BLaER1 treated with 17β-estradiol and CSF1 and Interleukin-3, amounts not matched to agents 10 nM and 100 nM (cell line): Measurements from ENCODE around the gene MED15.

Experiments
- H3K27ac ChIP-seq, 11 experiments: shearing (Covaris generic); formaldehyde crosslinking; 2 replicates each; pipeline ENCODE4 v1.8.1; 2022
- H3K27me3 ChIP-seq, 11 experiments: shearing (Covaris generic); formaldehyde crosslinking; 2 replicates each; pipeline ENCODE4 v1.8.1; 2022
- H3K36me3 ChIP-seq, 11 experiments: shearing (Covaris generic); formaldehyde crosslinking; 2 replicates each; pipeline ENCODE4 v1.8.1; 2022
- H3K4me1 ChIP-seq, 10 experiments: shearing (Covaris generic); formaldehyde crosslinking; 2 replicates each; pipeline ENCODE4 v1.8.1; 2022
- H3K4me2 ChIP-seq, 11 experiments: shearing (Covaris generic); formaldehyde crosslinking; 2 replicates each; pipeline ENCODE4 v1.8.1; 2022
- H3K4me3 ChIP-seq, 10 experiments: shearing (Covaris generic); formaldehyde crosslinking; 2 replicates each; pipeline ENCODE4 v1.8.1; 2022
- H3K9ac ChIP-seq, 11 experiments: shearing (Covaris generic); formaldehyde crosslinking; 2 replicates each; pipeline ENCODE4 v1.8.1; 2022
- H3K9me3 ChIP-seq, 11 experiments: shearing (Covaris generic); formaldehyde crosslinking; replicated peaks in 1 of 11; 2 replicates each; pipeline ENCODE4 v1.8.1; 2022
- H4K20me1 ChIP-seq, 11 experiments: shearing (Covaris generic); formaldehyde crosslinking; 2 replicates each; pipeline ENCODE4 v1.8.1; 2022
- Cebpa-rat ChIP-seq, 11 experiments: shearing (Covaris generic); IDR thresholded peaks; 2 replicates each; pipeline ENCODE4 v1.8.1; 2022

MED15 gene

DNA sequence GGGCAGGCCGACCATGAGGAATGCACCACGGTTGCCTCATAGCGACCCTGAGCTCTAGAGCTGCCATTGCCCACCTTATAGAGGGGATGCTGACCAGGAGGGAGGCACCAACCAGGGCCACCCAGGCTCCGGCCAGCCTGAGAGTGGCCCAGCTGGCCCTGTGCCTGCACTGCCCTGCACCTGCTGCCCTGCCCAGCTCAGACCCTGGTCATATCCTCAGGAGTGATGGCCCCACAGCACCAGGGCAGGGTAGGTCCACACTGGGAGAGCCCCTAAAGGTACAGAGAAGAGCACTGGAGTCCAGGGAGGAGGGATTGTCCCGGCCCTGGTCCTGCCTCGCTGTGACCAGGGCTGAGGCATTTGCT lies 127.8 kb downstream of the MED15 start:
- no peak for TF ChIP-seq Cebpa-rat (IDR thresholded peaks at IDR 0.05)
- no peaks in the 10 kb centered on the region for H4K20me1 ChIP-seq
- H3K9ac ChIP-seq: peak overlapping the region in 6 of 11 experiments; percentile 27 to 58 (median 47); a peak in 6 of 22 replicates
- H3K9me3 ChIP-seq: peaks cover 0 to 6% (median 0%) of the 10 kb centered on the region in 11 experiments; a peak in 4 of 22 replicates
- no peaks in the 10 kb centered on the region for H3K36me3 ChIP-seq
- peak overlapping the region in 1 of 10 experiments; percentile 26; a peak in 1 of 20 replicates for H3K4me3 ChIP-seq
- peaks cover 12 to 32% (median 28%) of the 10 kb centered on the region in 10 experiments for H3K4me1 ChIP-seq
- H3K4me2 ChIP-seq: peak overlapping the region; percentile 25 to 99 (median 86)
- H3K27ac ChIP-seq: peak overlapping the region in 6 of 11 experiments; percentile 9 to 55 (median 40); a peak in 7 of 22 replicates
- no peaks in the 10 kb centered on the region for H3K27me3 ChIP-seq

DNA sequence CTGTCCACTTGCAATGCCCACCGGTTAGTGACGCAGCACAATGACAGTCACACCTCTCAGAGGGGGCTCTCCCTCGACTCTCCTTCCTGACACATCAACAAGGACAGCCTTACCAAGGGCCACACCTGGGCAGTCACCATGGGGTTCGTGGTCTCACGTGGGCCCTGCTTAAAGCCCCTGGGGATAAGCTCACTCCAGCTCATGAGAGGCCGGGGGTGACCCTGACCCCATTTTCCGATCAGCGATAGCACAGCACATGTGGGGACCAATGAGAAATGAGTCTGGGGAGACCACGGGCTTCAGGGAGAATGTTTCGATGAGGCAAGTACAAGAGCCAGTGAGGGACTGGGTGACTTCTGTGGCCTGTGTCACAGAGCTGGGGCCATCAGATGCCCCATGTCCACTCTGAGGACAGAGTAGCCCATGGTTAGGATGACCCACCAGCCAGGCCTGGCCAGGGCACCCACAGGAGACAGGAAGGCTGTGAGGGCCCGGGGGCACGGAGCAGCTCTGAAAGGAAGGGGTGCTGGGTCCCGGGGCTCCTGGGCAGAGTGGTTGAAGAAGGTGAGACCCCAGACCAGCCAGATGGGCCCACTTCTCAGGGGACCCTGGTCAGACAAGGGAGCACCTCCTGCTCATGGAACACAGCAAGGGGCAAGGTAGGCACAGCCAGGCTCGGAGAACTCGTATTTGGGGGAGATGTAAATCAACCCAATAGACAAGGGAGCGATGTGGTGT lies 128.8 kb downstream of the MED15 start:
- H3K27me3 ChIP-seq: no peaks in the 10 kb centered on the region

GRCh38 chr22:20636945-20637344 lies 129.5 kb downstream of the MED15 start:
- no peak for TF ChIP-seq Cebpa-rat (IDR thresholded peaks at IDR 0.05)
- H3K4me3 ChIP-seq: no peak overlapping the region
- H3K4me2 ChIP-seq: peak overlapping the region in 4 of 11 experiments; percentile 12 to 99 (median 92); a peak in 6 of 22 replicates
- peaks cover 12 to 32% (median 28%) of the 10 kb centered on the region in 10 experiments for H3K4me1 ChIP-seq
- H4K20me1 ChIP-seq: no peaks in the 10 kb centered on the region
- no peaks in the 10 kb centered on the region for H3K36me3 ChIP-seq
- H3K9me3 ChIP-seq: peaks cover 0 to 6% (median 0%) of the 10 kb centered on the region in 11 experiments; a peak in 4 of 22 replicates
- no peak overlapping the region for H3K27ac ChIP-seq
- no peak overlapping the region for H3K9ac ChIP-seq
- no peaks in the 10 kb centered on the region for H3K27me3 ChIP-seq

More for the DNA sequence above, 128.8 kb downstream of the MED15 start:
- H4K20me1 ChIP-seq: no peaks in the 10 kb centered on the region
- peak overlapping the region in 1 of 11 experiments; percentile 48; a peak in 1 of 22 replicates for H3K9ac ChIP-seq
- H3K4me3 ChIP-seq: no peak overlapping the region
- no peak for TF ChIP-seq Cebpa-rat (IDR thresholded peaks at IDR 0.05)
- no peaks in the 10 kb centered on the region for H3K36me3 ChIP-seq
- H3K9me3 ChIP-seq: peaks cover 0 to 6% (median 0%) of the 10 kb centered on the region in 11 experiments; a peak in 4 of 22 replicates
- peak overlapping the region in 9 of 11 experiments; percentile 58 to 99 (median 90); a peak in 17 of 22 replicates for H3K4me2 ChIP-seq
- H3K4me1 ChIP-seq: peaks cover 12 to 32% (median 28%) of the 10 kb centered on the region in 10 experiments
- peak overlapping the region in 2 of 11 experiments; percentile 18 to 22; a peak in 2 of 22 replicates for H3K27ac ChIP-seq
